Trophoblast cell (in vitro differentiated cells and primary cell): Measurements from ENCODE around the gene FGF9.

ENCODE experiments used
- DNase-seq, 2 donors: peaks; one replicate each; pipeline ENCODE4 v3.0.0-alpha.2; 2016
- H2AFZ ChIP-seq: 2 replicates; pipeline ENCODE4 v1.6.1; 2013; ENCODE audit warnings: low read length, moderate library complexity, mild to moderate bottlenecking; ENCODE audit not compliant: insufficient read depth, poor library complexity
- H2AK5ac ChIP-seq: 2 replicates; pipeline ENCODE4 v1.6.1; 2013; ENCODE audit warnings: mild to moderate bottlenecking, low read length
- H2BK120ac ChIP-seq: 2 replicates; pipeline ENCODE4 v1.6.1; 2013; ENCODE audit warnings: low read length, mild to moderate bottlenecking, moderate library complexity; ENCODE audit not compliant: insufficient read depth, poor library complexity
- H2BK12ac ChIP-seq: 2 replicates; pipeline ENCODE4 v1.6.1; 2013; ENCODE audit warnings: mild to moderate bottlenecking, low read length, moderate library complexity
- H2BK5ac ChIP-seq: 2 replicates; pipeline ENCODE4 v1.6.1; 2013; ENCODE audit warnings: low read length, low read depth, moderate library complexity, mild to moderate bottlenecking; ENCODE audit not compliant: poor library complexity
- H3K14ac ChIP-seq: 2 replicates; pipeline ENCODE4 v1.6.1; 2013; ENCODE audit warnings: mild to moderate bottlenecking, low read length
- H3K18ac ChIP-seq: 2 replicates; pipeline ENCODE4 v1.6.1; 2013; ENCODE audit warnings: mild to moderate bottlenecking, low read length
- H3K23ac ChIP-seq: 2 replicates; pipeline ENCODE4 v1.6.1; 2013; ENCODE audit warnings: low read length
- H3K27ac ChIP-seq: 2 replicates; pipeline ENCODE4 v1.5.1; 2013; ENCODE audit warnings: low read depth, mild to moderate bottlenecking, inconsistent platforms, low read length, moderate library complexity
- H3K27me3 ChIP-seq: 2 replicates; pipeline ENCODE4 v1.6.1; 2013; ENCODE audit warnings: inconsistent platforms, mild to moderate bottlenecking, low read length, moderate library complexity; ENCODE audit not compliant: insufficient read depth
- H3K36me3 ChIP-seq, 2 experiments: 1 replicate in 1 of 2; 2 replicates in 1 of 2; pipeline ENCODE4 v1.6.1; 2013; ENCODE audit warnings: low read length in 2 of 2, mild to moderate bottlenecking in 2 of 2, moderate library complexity in 1 of 2; ENCODE audit not compliant: insufficient read depth in 2 of 2, control insufficient read depth in 1 of 2
- H3K4ac ChIP-seq: 2 replicates; pipeline ENCODE4 v1.6.1; 2013; ENCODE audit warnings: low read depth, mild to moderate bottlenecking, low read length, moderate library complexity
- H3K4me1 ChIP-seq, 2 experiments: 1 replicate in 1 of 2; 2 replicates in 1 of 2; pipeline ENCODE4 v1.6.1; 2013; ENCODE audit warnings: low read length in 2 of 2, mild to moderate bottlenecking in 2 of 2, moderate library complexity in 1 of 2; ENCODE audit not compliant: insufficient read depth in 2 of 2, control insufficient read depth in 1 of 2
- H3K4me2 ChIP-seq: 2 replicates; pipeline ENCODE4 v1.6.1; 2013; ENCODE audit warnings: inconsistent platforms, mild to moderate bottlenecking, low read length, moderate library complexity
- H3K4me3 ChIP-seq: 2 replicates; pipeline ENCODE4 v1.5.1; 2013; ENCODE audit warnings: mild to moderate bottlenecking, low read depth, low read length, inconsistent platforms
- H3K79me1 ChIP-seq: one replicate; pipeline ENCODE4 v1.6.1; 2013; ENCODE audit warnings: low read length
- H3K79me2 ChIP-seq: 2 replicates; pipeline ENCODE4 v1.6.1; 2013; ENCODE audit warnings: low read length, mild to moderate bottlenecking; ENCODE audit not compliant: control insufficient read depth, insufficient read depth, poor library complexity
- H3K9ac ChIP-seq: 2 replicates; pipeline ENCODE4 v1.6.1; 2013; ENCODE audit warnings: mild to moderate bottlenecking, low read length
- H3K9me3 ChIP-seq: 2 replicates; pipeline ENCODE4 v1.6.1; 2013; ENCODE audit warnings: low read depth, mild to moderate bottlenecking, control low read depth, inconsistent platforms, low read length; ENCODE audit not compliant: insufficient read depth
- H4K12ac ChIP-seq: 2 replicates; pipeline ENCODE4 v1.6.1; 2013; ENCODE audit warnings: low read depth, mild to moderate bottlenecking, low read length, moderate library complexity
- H4K8ac ChIP-seq: 2 replicates; pipeline ENCODE4 v1.6.1; 2013; ENCODE audit warnings: low read depth, mild to moderate bottlenecking, low read length, moderate library complexity
- H4K91ac ChIP-seq: one replicate; pipeline ENCODE4 v1.6.1; 2013; ENCODE audit warnings: low read depth, mild to moderate bottlenecking, low read length, moderate library complexity
- WGBS: extraction: QIAGEN DNeasy Blood & Tissue Kit; methylation state at CpG from one replicate; pipeline ENCODE4 v1.1.7; 2013; ENCODE audit warnings: missing lambda C conversion rate; ENCODE audit not compliant: insufficient read length, insufficient coverage; ENCODE audit errors: extremely low coverage; 5-methylcytosine and 5-hydroxymethylcytosine counted together

The FGF9 gene

GRCh38 chr13:21689097-21689496 is 18.2 kb downstream of the FGF9 start:
- no peak overlapping the region for H3K27ac ChIP-seq
- no peaks in the 10 kb centered on the region for H3K9me3 ChIP-seq
- H3K23ac ChIP-seq, result no peak overlapping the region
- no CpG with 5 or more reads among the region's 6 CpGs for WGBS
- H2BK12ac ChIP-seq, result no peak overlapping the region
- H3K27me3 ChIP-seq, result no peaks in the 10 kb centered on the region
- no peaks in the 10 kb centered on the region for H3K79me1 ChIP-seq
- no peak overlapping the region for H3K4ac ChIP-seq
- H4K8ac ChIP-seq, result no peak overlapping the region
- DNase-seq, result no peak
- H2AK5ac ChIP-seq, result no peak overlapping the region
- H4K91ac ChIP-seq, result no peak overlapping the region
- no peak overlapping the region for H3K9ac ChIP-seq
- H3K4me2 ChIP-seq, result no peak overlapping the region
- H4K12ac ChIP-seq, result no peak overlapping the region
- no peak overlapping the region for H2BK120ac ChIP-seq
- no peaks in the 10 kb centered on the region for H3K36me3 ChIP-seq
- no peak overlapping the region for H3K4me3 ChIP-seq
- H3K4me1 ChIP-seq, result no peaks in the 10 kb centered on the region
- H2BK5ac ChIP-seq, result no peak overlapping the region
- H3K18ac ChIP-seq, result no peak overlapping the region
- H3K14ac ChIP-seq, result no peak overlapping the region
- no peaks in the 10 kb centered on the region for H3K79me2 ChIP-seq
- H2AFZ ChIP-seq, result no peak overlapping the region

- no peak overlapping the region for H3K4me3 ChIP-seq
These were observed 20.1 kb downstream of the FGF9 start for GRCh38 chr13:21690955-21691354.

GRCh38 chr13:21691500-21691899 is 20.6 kb downstream of the FGF9 start:
- no CpG with 5 or more reads among the region's 10 CpGs for WGBS
- no peaks in the 10 kb centered on the region for H3K27me3 ChIP-seq

More at GRCh38 chr13:21690955-21691354, 20.1 kb downstream of the FGF9 start:
- H3K79me2 ChIP-seq, result no peaks in the 10 kb centered on the region
- H3K79me1 ChIP-seq, result no peaks in the 10 kb centered on the region
- H2AK5ac ChIP-seq, result no peak overlapping the region
- no peak overlapping the region for H3K4me2 ChIP-seq
- H3K36me3 ChIP-seq, result no peaks in the 10 kb centered on the region
- WGBS, result no CpG with 5 or more reads among the region's 2 CpGs
- DNase-seq, result no peak
- no peak overlapping the region for H4K8ac ChIP-seq
- H2AFZ ChIP-seq, result no peak overlapping the region
- H3K18ac ChIP-seq, result no peak overlapping the region
- H3K4ac ChIP-seq, result no peak overlapping the region
- H4K91ac ChIP-seq, result no peak overlapping the region
- H2BK120ac ChIP-seq, result no peak overlapping the region
- H4K12ac ChIP-seq, result no peak overlapping the region
- H3K23ac ChIP-seq, result no peak overlapping the region
- H3K4me1 ChIP-seq, result no peaks in the 10 kb centered on the region
- H3K27ac ChIP-seq, result no peak overlapping the region
- H2BK12ac ChIP-seq, result no peak overlapping the region
- no peaks in the 10 kb centered on the region for H3K27me3 ChIP-seq
- no peaks in the 10 kb centered on the region for H3K9me3 ChIP-seq
- no peak overlapping the region for H3K14ac ChIP-seq
- no peak overlapping the region for H2BK5ac ChIP-seq
- no peak overlapping the region for H3K9ac ChIP-seq

GRCh38 chr13:21691928-21692327 is 21.1 kb downstream of the FGF9 start:
- Histone ChIP-seq H3K36me3 (no peaks in the 10 kb centered on the region), H3K27ac (no peak overlapping the region), H2BK120ac (no peak overlapping the region), H3K23ac (no peak overlapping the region), H3K27me3 (no peaks in the 10 kb centered on the region), H3K4me2 (no peak overlapping the region), H3K18ac (no peak overlapping the region), H3K4me1 (no peaks in the 10 kb centered on the region), H3K79me1 (no peaks in the 10 kb centered on the region), H3K9ac (no peak overlapping the region), H2AK5ac (no peak overlapping the region), H3K14ac (no peak overlapping the region), H3K4ac (no peak overlapping the region), H2BK5ac (no peak overlapping the region), H4K8ac (no peak overlapping the region), H3K9me3 (no peaks in the 10 kb centered on the region), H3K4me3 (no peak overlapping the region), H3K79me2 (no peaks in the 10 kb centered on the region), H4K12ac (no peak overlapping the region), H2AFZ (no peak overlapping the region), H4K91ac (no peak overlapping the region), H2BK12ac (no peak overlapping the region)
- no peak for DNase-seq
- WGBS, result no CpG with 5 or more reads among the region's 5 CpGs

More at GRCh38 chr13:21691500-21691899, 20.6 kb downstream of the FGF9 start:
- H3K4me3 ChIP-seq, result no peak overlapping the region
- H3K14ac ChIP-seq, result no peak overlapping the region
- H2AFZ ChIP-seq, result no peak overlapping the region
- H2BK12ac ChIP-seq, result no peak overlapping the region
- H3K23ac ChIP-seq, result no peak overlapping the region
- H3K18ac ChIP-seq, result no peak overlapping the region
- H3K4ac ChIP-seq, result no peak overlapping the region
- no peak overlapping the region for H2AK5ac ChIP-seq
- no peak overlapping the region for H4K8ac ChIP-seq
- no peak overlapping the region for H4K12ac ChIP-seq
- H4K91ac ChIP-seq, result no peak overlapping the region
- H2BK5ac ChIP-seq, result no peak overlapping the region
- H3K79me2 ChIP-seq, result no peaks in the 10 kb centered on the region
- H3K9me3 ChIP-seq, result no peaks in the 10 kb centered on the region
- no peak overlapping the region for H3K27ac ChIP-seq
- no peaks in the 10 kb centered on the region for H3K79me1 ChIP-seq
- no peaks in the 10 kb centered on the region for H3K4me1 ChIP-seq
- DNase-seq, result no peak
- H3K9ac ChIP-seq, result no peak overlapping the region
- no peak overlapping the region for H3K4me2 ChIP-seq
- no peak overlapping the region for H2BK120ac ChIP-seq
- H3K36me3 ChIP-seq, result no peaks in the 10 kb centered on the region
